HCEC 1CT (cell line): ENCODE measurements around the gene S100A2.
A peak's percentile ranks its signal among the peaks of the same experiment; 100 is the strongest.
"Not testable (repeated sequence)": the region's sequence is repeated elsewhere in the genome, so short reads cannot be mapped to it uniquely, and the experiment has no call there.

Experiments used
- DNase-seq: peaks from one replicate; pipeline ENCODE4 v3.0.0-alpha.2; 2017

The S100A2 gene

GRCh38 chr1:153527023-153527682, 38.5 kb downstream of the S100A2 start:
- peak; percentile 26 for DNase-seq

GRCh38 chr1:153526132-153526543, 39.5 kb downstream of the S100A2 start:
- no peak for DNase-seq

GRCh38 chr1:153525088-153525728, 40.4 kb downstream of the S100A2 start:
- no peak for DNase-seq

- not testable (repeated sequence) for DNase-seq
Measured at GRCh38 chr1:153522353-153523048, 43.1 kb downstream of the S100A2 start.

GRCh38 chr1:153521808-153522207, 43.8 kb downstream of the S100A2 start:
- not testable (repeated sequence) for DNase-seq

DNA sequence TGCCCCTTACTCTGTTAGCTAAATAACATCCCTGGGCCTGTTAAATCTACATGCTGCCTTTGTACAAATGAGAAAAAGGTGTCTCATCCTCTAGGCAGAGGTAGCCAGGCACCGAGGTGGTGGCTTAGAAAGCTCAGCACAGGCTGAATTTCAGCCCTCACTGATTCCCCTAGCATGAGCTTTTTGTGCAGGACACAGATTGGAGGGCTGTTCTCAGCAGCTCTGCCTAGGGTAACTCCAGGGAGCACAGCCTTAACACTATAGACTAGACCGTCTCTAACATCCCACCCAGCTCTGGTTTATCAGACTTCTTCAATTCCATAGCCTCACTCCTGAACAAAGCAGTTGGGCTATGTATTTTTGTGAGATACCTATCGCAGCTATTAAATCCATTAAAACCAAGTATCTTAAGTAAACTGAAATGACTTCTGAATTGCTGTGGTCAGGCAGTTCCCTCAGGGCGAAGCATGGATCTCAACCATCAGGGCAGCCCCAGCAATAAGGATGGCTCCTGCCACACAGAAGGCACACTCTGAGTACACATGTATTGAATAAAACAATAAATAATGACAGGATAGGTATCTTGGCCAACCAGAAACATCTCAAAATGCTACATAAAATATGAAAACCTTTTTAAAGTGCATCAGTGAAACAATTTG, 44.7 kb downstream of the S100A2 start:
- no peak for DNase-seq

DNA sequence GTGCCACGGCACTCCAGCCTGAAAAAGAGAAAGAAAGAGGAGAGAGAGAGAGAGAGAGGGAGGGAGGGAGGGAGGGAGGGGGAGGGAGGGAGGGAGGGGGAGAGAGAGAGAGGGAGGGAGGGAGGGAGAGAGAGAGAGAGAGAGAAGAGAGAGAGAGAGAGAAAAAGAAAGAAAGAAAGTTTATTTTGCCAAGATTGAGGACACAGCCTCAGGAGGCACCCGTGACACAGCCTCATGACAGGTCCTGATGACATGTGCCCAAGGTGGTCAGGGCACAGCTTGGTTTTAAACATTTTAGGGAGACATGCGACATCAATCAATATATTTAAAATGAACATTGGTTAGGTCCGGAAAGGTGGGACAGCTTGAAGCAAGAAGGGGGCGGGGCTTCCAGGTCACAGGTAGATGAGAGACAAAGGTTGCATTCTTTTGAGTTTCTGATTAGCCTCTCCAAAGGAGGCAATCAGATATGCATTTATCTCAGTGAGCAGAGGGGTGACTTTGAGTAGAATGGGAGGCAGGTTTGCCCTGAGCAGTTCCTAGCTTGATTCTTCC, 45.4 kb downstream of the S100A2 start:
- DNase-seq: not testable (repeated sequence)

DNA sequence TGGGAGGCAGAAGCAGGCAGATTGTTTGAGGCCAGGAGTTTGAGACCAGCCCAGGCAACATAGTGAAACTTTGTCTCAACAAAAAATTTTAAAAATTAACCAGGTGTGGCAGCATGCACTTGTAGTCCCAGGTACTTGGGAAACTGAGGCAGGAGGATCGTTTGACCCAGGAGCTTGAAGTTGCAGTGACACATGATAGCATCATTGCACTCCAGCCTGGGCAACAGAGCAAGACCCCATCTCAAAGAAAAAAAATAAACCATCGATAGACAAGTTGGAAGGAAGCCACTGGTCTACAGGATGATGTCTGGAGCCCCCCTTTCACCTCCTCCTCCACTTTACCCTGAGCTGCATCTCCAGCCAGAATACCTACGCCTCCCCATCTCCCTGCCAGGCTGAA, 46.4 kb downstream of the S100A2 start:
- no peak for DNase-seq

GRCh38 chr1:153515504-153516394, 49.9 kb downstream of the S100A2 start:
- no peak for DNase-seq

DNA sequence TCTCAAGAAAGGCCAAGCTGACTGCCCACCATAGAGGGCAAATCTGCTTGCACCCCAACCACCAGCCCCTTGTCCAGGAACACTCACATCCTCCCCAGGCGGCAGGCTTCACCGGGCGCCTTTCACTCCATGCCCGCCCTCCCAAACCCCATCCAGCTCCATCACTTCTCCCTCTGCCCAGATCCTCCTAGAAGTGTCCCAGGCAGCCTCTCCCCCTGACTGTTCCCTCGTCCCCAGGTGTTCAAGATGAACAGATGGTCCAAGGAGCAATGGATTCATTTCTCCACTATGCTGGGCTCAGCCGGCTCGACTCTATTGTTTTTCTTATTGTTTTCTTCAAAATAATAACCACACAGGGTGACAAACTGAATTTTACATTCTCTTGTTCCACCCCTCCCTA, 52.0 kb downstream of the S100A2 start:
- DNase-seq: no peak

DNA sequence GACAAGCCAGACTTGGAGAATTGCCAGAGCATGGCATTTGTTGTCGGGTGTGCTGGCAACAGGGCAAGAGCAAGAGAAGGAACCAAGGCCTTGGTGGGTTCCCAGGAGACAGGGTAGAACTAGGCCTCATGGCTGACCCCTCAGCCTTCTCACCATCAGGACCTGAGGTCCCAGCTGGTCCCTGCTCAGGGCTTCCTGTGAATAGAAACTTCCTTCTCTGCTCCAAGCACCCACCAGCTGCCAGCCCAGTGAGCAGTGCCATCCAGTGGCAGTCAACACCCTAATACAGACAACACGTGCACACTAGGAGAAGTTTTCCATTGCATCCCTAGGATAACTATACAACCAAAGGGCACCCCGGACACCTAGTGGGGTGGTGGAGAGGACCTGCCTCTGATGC, 52.6 kb downstream of the S100A2 start:
- DNase-seq: no peak
